ENCODE data around the gene RGS3.

The RGS3 gene

GRCh38 chr9:113591899-113592625 lies 128.5 kb downstream of the RGS3 start:
- DNase-seq, result no peak
- TF ChIP-seq CTCF (IDR thresholded peaks at IDR 0.05; ENCODE audit: low read depth, low read length, missing control alignments), result no peak
- in situ Hi-C loops (cut with HindIII; ENCODE audit: low pct_ligation_motif_present, low sequenced_read_pairs), result no loop called here
- H3K4me3 ChIP-seq (ENCODE audit: low read depth, low read length), result no peak overlapping the region
- no peak overlapping the region for H3K27ac ChIP-seq
- H3K27me3 ChIP-seq (replicated peaks), result no peaks in the 10 kb centered on the region
- H3K36me3 ChIP-seq (replicated peaks), result peaks cover 15% of the 10 kb centered on the region

DNA sequence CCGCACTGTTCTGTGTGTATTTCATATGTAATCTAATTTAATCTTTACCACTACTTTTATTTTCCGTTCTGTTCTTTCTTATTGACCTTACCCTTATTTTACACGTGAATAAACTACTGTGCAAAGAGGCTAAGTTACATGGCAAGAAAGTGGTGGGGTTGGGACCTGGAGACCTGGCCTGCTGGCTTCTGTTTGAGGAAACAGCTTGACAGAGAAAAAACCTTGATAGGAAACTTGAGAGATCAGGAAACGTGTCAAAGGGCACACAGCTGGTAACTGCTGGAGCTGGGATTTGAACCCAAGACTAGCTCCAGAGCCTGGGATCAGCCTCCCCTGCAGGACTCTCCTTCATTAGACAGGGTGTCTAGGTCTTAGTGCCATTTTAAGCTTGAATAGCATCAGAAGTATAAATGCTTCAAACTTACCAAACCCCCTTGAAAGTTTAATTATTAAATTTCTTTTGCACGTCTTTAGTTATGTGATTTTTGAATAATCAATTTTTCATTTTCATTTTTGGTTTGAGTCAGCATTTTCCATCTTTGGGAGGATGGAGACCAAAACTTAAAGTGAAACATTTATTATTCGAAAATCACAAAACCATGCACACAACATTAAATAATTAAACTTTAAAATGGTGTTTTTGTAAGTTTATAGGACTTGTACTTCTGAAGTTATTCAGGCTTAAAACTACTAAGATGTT lies 129.5 kb downstream of the RGS3 start:
- Histone ChIP-seq H3K36me3 (replicated peaks) (peaks cover 24% of the 10 kb centered on the region), H3K27ac (peak overlapping the region; percentile 72), H3K4me3 (ENCODE audit: low read depth, low read length) (no peak overlapping the region), H3K27me3 (replicated peaks) (no peaks in the 10 kb centered on the region)
- in situ Hi-C loops (cut with HindIII; ENCODE audit: low pct_ligation_motif_present, low sequenced_read_pairs), result no loop called here
- DNase-seq, result no peak
- no peak for TF ChIP-seq CTCF (IDR thresholded peaks at IDR 0.05; ENCODE audit: low read depth, low read length, missing control alignments)

DNA sequence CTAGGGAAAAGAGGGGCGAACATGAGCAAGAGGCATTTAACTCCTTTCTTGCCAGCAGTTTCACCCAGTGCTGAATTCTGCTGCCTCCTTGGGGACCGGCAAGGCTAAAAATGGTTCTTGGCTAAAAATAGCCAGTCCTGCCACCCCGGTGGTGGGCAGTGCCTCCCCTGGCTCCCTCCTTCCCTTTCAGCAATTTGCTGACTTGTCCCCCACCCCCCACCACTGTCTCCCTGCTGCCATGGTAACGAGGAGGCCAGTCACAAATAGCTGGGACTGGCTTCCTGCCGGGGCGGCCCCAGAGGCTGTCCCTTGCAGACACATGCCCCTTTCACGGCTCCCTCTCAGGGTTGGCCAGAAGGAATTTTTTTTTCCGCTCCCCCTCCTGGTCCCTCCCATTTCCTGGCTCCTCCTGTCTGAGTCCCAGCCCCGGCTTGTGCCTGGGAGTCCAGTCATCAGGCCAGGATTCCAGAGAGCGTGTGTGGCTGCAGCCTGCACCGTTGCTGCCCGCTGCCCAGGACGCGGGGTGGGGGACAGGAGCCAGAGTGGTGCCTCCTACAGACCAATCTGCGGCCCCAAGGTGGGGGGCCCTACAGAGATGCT lies 130.3 kb downstream of the RGS3 start:
- H3K36me3 ChIP-seq (replicated peaks), result peaks cover 24% of the 10 kb centered on the region
- H3K27ac ChIP-seq, result peak overlapping the region; percentile 74
- H3K27me3 ChIP-seq (replicated peaks), result no peaks in the 10 kb centered on the region
- peak overlapping the region; percentile 86 for H3K4me3 ChIP-seq (ENCODE audit: low read depth, low read length)
- no peak for TF ChIP-seq CTCF (IDR thresholded peaks at IDR 0.05; ENCODE audit: low read depth, low read length, missing control alignments)
- in situ Hi-C loops (cut with HindIII; ENCODE audit: low pct_ligation_motif_present, low sequenced_read_pairs), result no loop called here
- DNase-seq, result peak; percentile 99

DNA sequence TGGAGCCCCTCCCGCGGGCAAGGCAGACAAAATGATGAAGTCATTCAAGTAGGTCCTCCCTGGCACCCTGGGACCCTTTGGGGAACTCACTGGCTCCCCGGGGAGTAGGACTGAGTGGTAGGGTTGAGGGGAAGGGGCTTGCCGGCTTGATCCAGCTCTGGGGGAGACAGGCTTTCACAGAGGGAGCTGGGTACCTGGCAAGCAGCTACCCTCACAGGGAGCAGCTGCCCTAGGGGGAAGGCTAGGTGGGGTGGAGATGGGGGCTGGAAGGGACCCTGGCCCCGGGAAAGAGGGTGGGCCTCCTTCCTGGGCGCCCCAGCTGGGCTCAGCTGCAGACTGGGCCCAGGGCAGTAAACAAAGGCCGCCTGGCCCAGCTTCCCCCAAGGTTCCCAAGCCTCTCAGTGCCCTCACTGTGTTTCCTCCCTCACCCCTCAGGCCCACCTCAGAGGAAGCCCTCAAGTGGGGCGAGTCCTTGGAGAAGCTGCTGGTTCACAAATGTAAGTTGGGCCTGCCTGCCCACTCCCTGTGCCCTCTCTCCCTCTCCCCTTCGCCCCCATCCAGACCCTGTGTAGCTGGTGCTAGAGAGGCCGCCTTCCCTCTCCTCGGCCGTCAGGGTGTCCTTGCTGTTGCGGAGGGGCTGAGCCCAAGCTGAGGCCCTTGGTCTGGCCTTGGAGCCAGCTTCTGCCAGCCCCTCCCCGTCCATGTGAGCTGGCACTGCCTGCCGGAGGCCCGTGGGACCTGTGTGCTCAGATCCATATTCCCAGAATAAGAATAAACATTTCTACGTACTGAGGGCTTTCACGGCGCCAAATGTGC lies 131.2 kb downstream of the RGS3 start:
- no peak for DNase-seq
- in situ Hi-C loops (cut with HindIII; ENCODE audit: low pct_ligation_motif_present, low sequenced_read_pairs), result no loop called here
- peak overlapping the region; percentile 74 for H3K27ac ChIP-seq
- H3K27me3 ChIP-seq (replicated peaks), result no peaks in the 10 kb centered on the region
- no peak for TF ChIP-seq CTCF (IDR thresholded peaks at IDR 0.05; ENCODE audit: low read depth, low read length, missing control alignments)
- H3K36me3 ChIP-seq (replicated peaks), result peaks cover 24% of the 10 kb centered on the region
- H3K4me3 ChIP-seq (ENCODE audit: low read depth, low read length), result peak overlapping the region; percentile 86

- peak overlapping the region; percentile 5 for H3K4me3 ChIP-seq (ENCODE audit: low read depth, low read length)
- H3K27ac ChIP-seq, result no peak overlapping the region
Measured at GRCh38 chr9:113596616-113597320, 133.2 kb downstream of the RGS3 start.

More at GRCh38 chr9:113596616-113597320, 133.2 kb downstream of the RGS3 start:
- H3K36me3 ChIP-seq (replicated peaks), result peaks cover 24% of the 10 kb centered on the region
- no peaks in the 10 kb centered on the region for H3K27me3 ChIP-seq (replicated peaks)
- in situ Hi-C loops (cut with HindIII; ENCODE audit: low pct_ligation_motif_present, low sequenced_read_pairs), result no loop called here
- no peak for TF ChIP-seq CTCF (IDR thresholded peaks at IDR 0.05; ENCODE audit: low read depth, low read length, missing control alignments)
- DNase-seq, result no peak

All from brain microvascular endothelial cell (primary cell).